ENCODE data around the gene TRPC5OS. TPM values are rescaled to one million over a fixed set of nuclear protein-coding genes. Genes with fewer than 3 reads are reported as not detected.

TRPC5OS gene
- total and polyA plus RNA-seq, 2 donors (not counting 1 experiment from before 2014, with no cell fraction given), result not detected

- Histone ChIP-seq H3K9ac (ENCODE audit: low read length) (no peak overlapping the region), H3K4me1 (ENCODE audit: control insufficient read depth in 2 of 2, insufficient read depth in 2 of 2, low read length in 2 of 2) (no peaks in the 10 kb centered on the region), H3K4me2 (replicated peaks; ENCODE audit: low read depth, low read length, poor library complexity, severe bottlenecking) (no peak overlapping the region), H3K27ac (ENCODE audit: low read length in 2 of 2) (no peak overlapping the region), H4K20me1 (ENCODE audit: control insufficient read depth, insufficient read depth, low read length, poor library complexity, severe bottlenecking) (no peaks in the 10 kb centered on the region), H3K4me3 (ENCODE audit: control extremely low read depth in 1 of 5, extremely low read depth in 1 of 5, insufficient read depth in 1 of 5, low read depth in 2 of 5, low read length in 4 of 5) (no peak overlapping the region), H3K79me2 (ENCODE audit: control insufficient read depth, insufficient read depth, low read length) (no peaks in the 10 kb centered on the region), H3K9me3 (ENCODE audit: control extremely low read depth in 1 of 3, control insufficient read depth in 2 of 3, insufficient read depth in 1 of 3, low read length in 2 of 3) (no peaks in the 10 kb centered on the region), H3K36me3 (replicated peaks in 1 of 2; ENCODE audit: control extremely low read depth in 1 of 2, control insufficient read depth in 1 of 2, extremely low read depth in 1 of 2, insufficient read depth in 2 of 2, low read length in 1 of 2) (no peaks in the 10 kb centered on the region), H2AFZ (ENCODE audit: insufficient read depth, low read depth, low read length, poor library complexity, severe bottlenecking) (no peak overlapping the region), H3K27me3 (replicated peaks in 1 of 4; ENCODE audit: control extremely low read depth in 1 of 4, control insufficient read depth in 3 of 4, insufficient read depth in 4 of 4, low read length in 3 of 4) (no peaks in the 10 kb centered on the region)
- Mint-ChIP-seq H3K27me3 (no peaks in the 10 kb centered on the region), H3K9me3 (ENCODE audit: insufficient read depth) (no peaks in the 10 kb centered on the region), H3K4me3 (no peak overlapping the region), H3K4me1 (no peaks in the 10 kb centered on the region), H3K27ac (no peak overlapping the region)
- intact Hi-C loops (cut with micrococcal nuclease), result no loop called here
- ATAC-seq (ENCODE audit: low read depth) (no peak), DNase-seq (no peak)
- WGBS (ENCODE audit: insufficient coverage), result 100% methylated on average over 1 of the region's 5 CpGs
- POLR2A ChIA-PET, result interaction anchor here (0.5 kb wide), 1 partner anchor 1314 kb away, joined by 4 read pairs; no protein-coding TSS in a partner anchor
- CTCF ChIA-PET, result no interaction called here
- no peak for TF ChIP-seq EZH2 (IDR thresholded peaks at IDR 0.05; ENCODE audit: borderline replicate concordance, insufficient read depth, low read depth, low read length, poor library complexity, severe bottlenecking)
- no peak for TF ChIP-seq CTCF (IDR thresholded peaks at IDR 0.05)
Observed at GRCh38 chrX:111848541-111848940, 27.4 kb upstream of the TRPC5OS start.

- Histone ChIP-seq H3K79me2 (ENCODE audit: control insufficient read depth, insufficient read depth, low read length) (no peaks in the 10 kb centered on the region), H3K9me3 (ENCODE audit: control extremely low read depth in 1 of 3, control insufficient read depth in 2 of 3, insufficient read depth in 1 of 3, low read length in 2 of 3) (no peaks in the 10 kb centered on the region), H2AFZ (ENCODE audit: insufficient read depth, low read depth, low read length, poor library complexity, severe bottlenecking) (no peak overlapping the region), H3K4me2 (replicated peaks; ENCODE audit: low read depth, low read length, poor library complexity, severe bottlenecking) (no peak overlapping the region), H3K36me3 (replicated peaks in 1 of 2; ENCODE audit: control extremely low read depth in 1 of 2, control insufficient read depth in 1 of 2, extremely low read depth in 1 of 2, insufficient read depth in 2 of 2, low read length in 1 of 2) (no peaks in the 10 kb centered on the region), H4K20me1 (ENCODE audit: control insufficient read depth, insufficient read depth, low read length, poor library complexity, severe bottlenecking) (no peaks in the 10 kb centered on the region), H3K27me3 (replicated peaks in 1 of 4; ENCODE audit: control extremely low read depth in 1 of 4, control insufficient read depth in 3 of 4, insufficient read depth in 4 of 4, low read length in 3 of 4) (no peaks in the 10 kb centered on the region), H3K27ac (ENCODE audit: low read length in 2 of 2) (no peak overlapping the region), H3K9ac (ENCODE audit: low read length) (no peak overlapping the region), H3K4me3 (ENCODE audit: control extremely low read depth in 1 of 5, extremely low read depth in 1 of 5, insufficient read depth in 1 of 5, low read depth in 2 of 5, low read length in 4 of 5) (no peak overlapping the region), H3K4me1 (ENCODE audit: control insufficient read depth in 2 of 2, insufficient read depth in 2 of 2, low read length in 2 of 2) (no peaks in the 10 kb centered on the region)
- intact Hi-C loops (cut with micrococcal nuclease), result no loop called here
- H3K27me3 Mint-ChIP-seq, result no peaks in the 10 kb centered on the region
- H3K4me3 Mint-ChIP-seq, result no peak overlapping the region
- no peak for TF ChIP-seq CTCF (IDR thresholded peaks at IDR 0.05)
- no peak for TF ChIP-seq EZH2 (IDR thresholded peaks at IDR 0.05; ENCODE audit: borderline replicate concordance, insufficient read depth, low read depth, low read length, poor library complexity, severe bottlenecking)
- no peak for ATAC-seq (ENCODE audit: low read depth)
- no peak overlapping the region for H3K27ac Mint-ChIP-seq
- H3K4me1 Mint-ChIP-seq, result no peaks in the 10 kb centered on the region
- no peaks in the 10 kb centered on the region for H3K9me3 Mint-ChIP-seq (ENCODE audit: insufficient read depth)
- CTCF ChIA-PET, result no interaction called here
- no peak for DNase-seq
- POLR2A ChIA-PET, result no interaction called here
Observed at GRCh38 chrX:111850975-111851374, 25.0 kb upstream of the TRPC5OS start.

All from B cell (primary cell).